Left kidney (tissue), 2 donors: Measurements from ENCODE around the gene OR9Q1. TPM values are rescaled to one million over a fixed set of nuclear protein-coding genes. Genes with fewer than 3 reads are reported as not detected.
"Not testable (repeated sequence)": the region's sequence is repeated elsewhere in the genome, so short reads cannot be mapped to it uniquely, and the experiment has no call there.

Experiments
- DNase-seq: peaks from one replicate; pipeline ENCODE4 v3.0.0-alpha.2; 2013
- polyA plus RNA-seq: library from polyadenylated mRNA; unstranded; fragments of 120-200 nt; gene quantifications from one replicate; pipeline ENCODE4 v1.2.1, GENCODE V29; 2013; ENCODE audit not compliant: insufficient read length

OR9Q1 gene
- polyA plus RNA-seq, 1 donor, result not detected

DNA sequence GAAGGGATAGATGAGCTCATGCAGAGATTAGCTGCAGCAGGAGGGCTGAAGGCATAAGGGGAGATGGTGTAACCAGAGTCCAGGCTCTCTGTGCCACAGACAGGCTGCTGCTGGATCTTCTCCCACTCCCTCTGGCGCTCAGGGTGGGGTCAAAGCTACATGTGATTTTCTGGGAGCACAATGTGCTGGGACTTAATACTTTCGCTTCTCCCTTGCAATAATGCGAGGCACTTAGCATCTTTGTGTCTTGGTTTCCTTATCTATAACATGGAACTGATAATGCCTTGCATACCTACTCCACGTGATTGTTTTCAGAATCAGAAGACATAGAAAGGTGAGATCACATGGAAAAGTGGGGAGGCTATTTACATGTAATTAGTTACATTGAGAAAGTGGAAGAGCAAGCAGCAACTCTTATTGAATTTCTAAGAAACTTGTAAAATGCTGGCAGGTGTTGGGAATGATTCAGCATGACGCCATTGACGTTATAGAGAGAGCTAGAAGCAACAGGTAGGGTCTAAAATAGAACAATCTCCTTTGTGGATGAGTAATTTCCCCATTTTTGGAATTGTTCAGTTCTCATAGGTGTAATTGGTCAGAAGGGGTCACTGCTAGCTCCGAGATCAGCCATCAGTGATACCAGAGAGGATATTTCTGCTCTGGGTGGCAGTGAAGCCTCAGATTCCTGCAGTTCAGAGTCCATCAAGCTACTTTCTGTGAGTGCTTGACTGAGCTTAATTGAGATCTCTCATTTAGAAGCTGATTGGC, 109.8 kb downstream of the OR9Q1 start:
- no peak for DNase-seq

DNA sequence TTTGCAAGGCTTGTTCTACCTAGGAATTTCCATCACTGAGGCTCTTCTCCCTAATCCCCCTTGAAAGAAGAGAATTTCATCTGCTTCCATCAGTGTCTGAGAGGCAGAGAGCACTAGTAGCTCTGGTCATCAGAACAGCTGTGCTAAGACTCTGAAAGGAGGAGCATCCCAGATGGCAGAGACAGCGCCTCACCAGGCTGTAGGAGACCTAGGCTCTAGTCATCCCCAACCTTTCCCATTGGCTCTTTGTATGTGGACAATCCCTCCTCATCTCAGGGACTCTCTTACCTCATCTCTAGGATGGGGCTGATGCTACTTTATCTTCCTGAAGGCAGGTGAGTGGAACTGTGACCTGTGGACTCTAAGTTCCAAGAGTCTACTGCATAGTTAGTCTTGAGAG, 110.5 kb downstream of the OR9Q1 start:
- no peak for DNase-seq

DNA sequence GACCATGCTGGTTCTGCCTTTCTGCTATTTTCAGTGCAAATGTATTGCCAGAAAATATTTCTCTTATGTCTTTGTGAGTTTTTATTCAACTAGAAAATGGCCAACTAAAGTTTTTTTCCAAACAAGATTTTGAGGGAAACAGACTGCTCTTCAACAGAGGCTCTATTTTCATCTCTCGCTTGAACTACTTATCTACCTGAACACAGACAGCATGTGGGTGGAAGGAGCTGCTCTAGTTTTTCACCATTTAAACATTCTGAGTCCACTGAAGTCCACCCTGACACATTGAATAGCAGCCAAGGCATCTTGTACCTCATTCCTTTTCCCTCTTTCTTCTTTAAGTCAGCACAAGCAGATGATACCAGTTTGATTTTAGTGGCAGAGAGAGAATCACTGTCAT, 111.5 kb downstream of the OR9Q1 start:
- DNase-seq, result no peak

DNA sequence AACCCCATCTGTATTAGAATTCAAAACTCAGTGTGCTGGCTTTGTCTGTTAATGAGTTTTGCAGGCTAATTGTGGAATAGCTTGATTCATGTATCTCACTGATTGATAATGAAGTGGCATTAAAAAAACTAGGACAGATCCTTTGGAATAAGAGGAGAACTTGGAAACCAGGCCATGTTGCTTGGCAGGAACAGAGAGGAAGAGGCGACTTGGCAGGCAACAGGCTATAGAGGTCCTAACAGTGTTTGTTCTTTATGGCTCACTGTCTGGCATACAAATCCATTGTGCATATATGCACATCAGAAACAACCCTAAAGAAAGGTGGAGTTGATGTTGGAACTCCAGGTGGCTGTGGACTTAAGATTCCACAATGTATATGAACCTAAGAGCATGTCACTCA, 119.1 kb downstream of the OR9Q1 start:
- no peak for DNase-seq

DNA sequence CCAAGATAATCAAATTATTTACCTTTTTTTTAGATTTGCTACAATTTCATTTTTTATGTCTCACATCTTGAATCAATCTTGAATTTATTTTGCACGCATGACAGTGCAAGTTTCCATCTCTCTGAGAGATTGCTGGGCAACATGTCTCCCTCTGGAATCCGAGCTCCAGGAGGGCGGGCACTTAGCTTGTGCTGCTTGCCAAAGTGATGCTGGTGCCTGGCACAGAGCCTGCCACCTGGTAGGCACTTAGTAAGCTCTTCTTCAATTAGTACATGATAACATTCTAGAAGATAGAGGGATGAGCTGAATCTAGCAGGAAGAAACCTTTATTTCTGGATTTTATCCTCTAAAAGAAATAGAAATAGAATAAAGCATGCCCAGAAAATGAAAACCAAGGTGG, 129.1 kb downstream of the OR9Q1 start:
- no peak for DNase-seq

DNA sequence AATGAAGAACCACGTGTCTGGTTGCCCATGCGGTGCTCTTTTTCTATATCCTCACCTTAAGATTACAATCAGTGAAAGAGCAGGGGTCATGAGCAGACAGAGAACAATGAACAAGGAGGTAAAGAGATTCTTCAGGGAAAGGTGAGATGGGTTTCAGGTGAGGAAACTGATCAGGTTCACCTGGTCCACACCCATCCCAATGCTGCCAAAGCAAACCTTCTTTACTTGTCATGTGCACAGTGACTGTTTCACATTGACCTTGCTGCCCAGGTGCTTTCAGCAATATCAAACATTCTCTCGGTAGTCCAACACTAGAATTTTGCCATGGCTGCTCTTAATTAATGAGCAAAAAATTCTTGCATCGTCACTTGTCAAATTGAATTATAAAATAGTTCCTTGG, 140.7 kb downstream of the OR9Q1 start:
- no peak for DNase-seq

DNA sequence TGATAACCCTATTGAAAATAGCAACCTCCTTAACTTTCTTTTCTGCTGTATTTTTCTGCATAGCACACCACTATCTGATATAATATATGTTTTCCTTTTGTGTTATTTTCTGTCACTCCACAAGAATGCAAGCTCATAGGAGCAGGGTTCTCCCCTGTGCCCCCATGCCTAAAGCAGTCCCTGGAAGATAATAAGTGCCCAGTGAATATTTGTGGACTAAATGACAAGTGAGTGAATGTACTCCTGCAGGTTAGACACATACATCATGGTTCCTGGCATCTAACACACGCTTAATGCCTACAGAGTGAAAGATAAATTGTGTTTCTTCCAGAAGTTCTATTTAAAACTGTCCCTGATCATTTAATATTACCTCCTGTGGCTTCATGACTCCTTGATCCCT, 141.3 kb downstream of the OR9Q1 start:
- DNase-seq, result no peak

DNA sequence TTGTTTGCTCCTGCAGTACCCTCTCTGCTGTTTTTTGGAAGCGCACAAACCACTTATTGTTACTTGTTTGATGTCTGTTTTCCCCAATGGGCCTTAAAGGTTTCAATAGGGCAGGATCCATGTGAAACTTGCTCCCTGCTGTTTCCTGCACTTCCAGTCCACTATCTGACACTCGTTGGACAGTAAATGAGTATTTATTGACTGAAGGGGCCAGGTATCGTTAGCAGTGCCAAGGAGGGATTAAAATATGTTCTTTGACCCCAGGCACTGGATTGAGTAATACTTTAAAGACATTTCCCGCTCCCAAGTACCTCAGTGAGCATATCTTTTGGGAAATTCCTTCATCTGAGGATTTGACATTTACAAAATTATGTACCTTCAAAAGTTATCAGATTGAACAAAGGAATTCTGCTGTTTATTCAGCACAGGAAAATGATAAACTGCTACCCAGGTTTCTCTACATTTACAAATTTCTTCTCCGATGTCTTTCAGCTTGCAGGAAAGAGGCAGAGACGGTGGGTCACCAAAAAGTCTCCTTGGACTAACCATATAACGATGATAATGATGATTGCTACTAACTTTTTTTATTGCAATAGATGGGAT, 141.9 kb downstream of the OR9Q1 start:
- DNase-seq, result no peak

DNA sequence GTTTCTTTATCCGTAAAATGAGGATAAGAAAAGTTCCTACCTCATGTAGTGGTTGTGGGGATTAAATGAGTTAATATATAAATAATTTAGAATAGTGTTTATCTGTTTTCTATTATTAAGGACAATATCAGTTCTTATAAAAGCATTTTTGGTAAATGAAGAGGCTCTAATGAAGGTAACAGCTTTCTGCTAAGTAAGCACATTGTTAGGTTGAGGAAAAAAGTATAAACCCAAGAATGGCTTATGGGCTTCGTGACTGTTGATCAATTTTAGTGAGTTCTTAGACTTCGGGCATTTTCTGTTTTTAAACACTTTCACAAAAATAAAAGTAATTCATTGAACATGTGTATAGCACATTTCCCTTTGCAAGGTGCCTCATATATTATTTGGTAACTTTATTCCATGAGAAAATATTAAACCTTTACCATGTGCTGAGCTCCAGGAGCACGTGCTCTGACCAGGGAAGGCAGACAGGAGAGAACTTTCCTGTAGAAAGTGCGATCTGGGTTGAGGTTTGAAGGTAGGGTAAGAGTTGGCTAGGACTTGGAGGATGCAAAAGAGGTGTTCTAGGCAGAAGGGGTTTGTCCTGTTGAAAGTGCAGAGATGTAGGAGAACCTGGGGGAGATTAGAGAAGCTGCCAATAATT, 153.9 kb downstream of the OR9Q1 start:
- DNase-seq, result no peak

DNA sequence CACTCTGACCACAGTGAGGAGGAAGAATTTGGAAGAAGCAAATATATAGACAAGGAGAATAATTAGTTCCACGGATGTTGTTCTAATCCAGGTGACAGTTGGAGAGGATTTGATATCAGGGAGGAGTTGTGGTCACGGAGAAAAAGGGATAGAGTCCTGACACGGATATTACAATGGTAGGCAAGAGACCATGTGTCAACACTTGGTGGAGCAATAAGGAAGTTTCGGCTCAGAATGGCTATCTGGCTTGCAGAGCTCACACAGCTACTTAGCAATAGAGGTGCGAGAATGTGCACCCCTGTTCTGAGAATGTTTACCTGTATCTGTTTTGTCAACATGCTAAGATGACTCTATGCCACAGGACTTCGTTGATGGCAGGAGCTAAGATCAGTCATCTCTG, 154.8 kb downstream of the OR9Q1 start:
- no peak for DNase-seq

DNA sequence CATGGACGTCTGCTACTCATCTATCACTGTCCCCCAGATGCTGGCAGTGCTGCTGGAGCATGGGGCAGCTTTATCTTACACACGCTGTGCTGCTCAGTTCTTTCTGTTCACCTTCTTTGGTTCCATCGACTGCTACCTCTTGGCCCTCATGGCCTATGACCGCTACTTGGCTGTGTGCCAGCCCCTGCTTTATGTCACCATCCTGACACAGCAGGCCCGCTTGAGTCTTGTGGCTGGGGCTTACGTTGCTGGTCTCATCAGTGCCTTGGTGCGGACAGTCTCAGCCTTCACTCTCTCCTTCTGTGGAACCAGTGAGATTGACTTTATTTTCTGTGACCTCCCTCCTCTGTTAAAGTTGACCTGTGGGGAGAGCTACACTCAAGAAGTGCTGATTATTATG, 156.0 kb downstream of the OR9Q1 start:
- no peak for DNase-seq

DNA sequence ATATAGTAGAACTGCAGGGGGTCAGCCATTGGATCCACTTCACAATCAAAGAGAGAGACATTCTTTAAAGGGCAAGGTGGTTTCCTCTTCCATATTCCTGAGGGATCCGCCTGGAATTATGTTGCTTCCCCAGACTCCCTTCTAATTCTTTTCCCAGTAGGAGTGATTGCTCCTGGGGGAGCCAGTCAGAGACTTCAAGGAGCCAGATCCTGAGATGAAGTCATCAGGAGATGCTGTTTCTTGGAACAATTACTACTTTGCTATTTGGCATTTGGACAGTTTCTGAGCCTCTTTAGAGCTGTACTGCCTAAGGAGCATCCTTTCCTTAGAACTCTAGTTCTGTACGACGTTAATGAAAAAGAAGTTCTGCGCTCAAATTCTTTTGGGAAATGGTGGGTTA, 163.3 kb downstream of the OR9Q1 start:
- DNase-seq, result no peak

DNA sequence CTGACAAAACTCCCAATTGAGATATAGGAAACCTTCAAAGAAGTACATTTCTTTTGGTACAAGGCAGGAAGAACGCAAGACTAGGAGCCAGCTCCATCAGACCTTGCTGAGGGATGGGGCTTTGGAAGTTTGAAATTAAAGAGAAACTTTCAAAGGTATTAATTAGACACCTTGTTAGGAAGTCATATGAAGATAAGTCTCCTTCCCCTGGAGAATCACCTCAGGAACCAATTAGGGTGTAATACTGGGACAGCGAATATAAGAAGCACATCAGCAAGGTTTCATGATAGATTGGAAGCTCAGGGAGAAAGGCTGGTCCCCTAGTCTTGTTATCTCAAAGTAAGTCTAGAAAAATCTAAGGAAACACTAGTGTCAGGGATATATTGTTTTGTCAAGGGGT, 165.1 kb downstream of the OR9Q1 start, which contains the start of gene OR9Q2:
Gene OR9Q2, plus strand, starts transcription at position 301 of the 400 bp plus-strand sequence. CDS start 1,421 bp downstream, outside the sequence.
- no peak for DNase-seq

DNA sequence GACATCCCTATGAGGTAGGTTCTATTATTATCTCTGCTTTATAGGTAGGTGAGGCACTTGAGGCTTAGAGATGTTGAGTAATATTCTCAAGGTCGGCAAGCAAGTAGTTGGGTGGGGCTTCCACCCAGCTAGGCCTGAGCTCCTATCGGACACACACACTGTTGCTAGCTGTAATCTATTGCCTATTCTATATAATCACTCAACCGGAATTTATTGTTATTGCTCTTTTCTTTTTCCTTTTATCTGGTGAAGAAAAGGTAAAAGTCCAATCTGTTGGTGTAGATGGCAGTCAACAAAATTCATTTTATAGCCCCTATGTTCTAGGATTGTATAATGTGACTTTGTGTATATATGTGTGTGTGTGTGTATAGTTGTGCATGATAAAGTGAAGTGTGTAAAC, 168.5 kb downstream of the OR9Q1 start:
- no peak for DNase-seq

DNA sequence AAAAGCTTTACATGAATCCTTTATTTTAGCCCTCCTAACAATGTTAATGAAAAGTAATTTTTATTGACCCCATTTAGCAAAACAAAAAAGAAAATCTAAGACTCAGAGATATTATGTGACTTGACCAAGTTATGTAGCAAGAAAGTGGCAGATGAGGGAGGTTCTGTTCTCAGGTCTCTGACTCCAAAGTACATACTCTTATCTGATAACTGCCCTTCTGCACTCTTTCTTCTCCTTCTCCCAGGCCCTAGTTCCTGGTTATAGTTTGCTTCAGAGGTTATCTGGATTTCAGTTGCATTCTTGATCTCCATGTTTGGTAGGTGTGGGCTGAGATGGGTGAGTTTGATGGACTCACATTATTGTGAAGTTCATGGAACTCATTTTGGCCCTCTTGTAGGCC, 169.7 kb downstream of the OR9Q1 start:
- DNase-seq, result no peak

DNA sequence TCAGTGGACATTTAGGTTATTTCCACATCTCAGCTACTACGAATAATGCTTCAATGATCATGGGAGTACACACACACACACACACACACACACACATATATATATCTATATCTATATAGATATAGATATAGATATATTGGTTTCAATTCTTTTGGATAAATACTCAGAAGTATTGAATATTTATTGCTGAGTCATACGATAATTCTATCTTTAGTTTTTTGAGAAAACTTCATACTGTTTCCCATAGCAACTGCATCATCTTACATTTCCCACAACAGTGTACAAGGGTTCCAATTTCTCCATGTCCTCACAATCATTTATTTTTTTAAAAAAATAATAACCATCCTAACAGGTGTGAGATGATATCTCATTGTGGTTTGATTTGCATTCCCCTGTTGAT, 172.3 kb downstream of the OR9Q1 start:
- no peak for DNase-seq

DNA sequence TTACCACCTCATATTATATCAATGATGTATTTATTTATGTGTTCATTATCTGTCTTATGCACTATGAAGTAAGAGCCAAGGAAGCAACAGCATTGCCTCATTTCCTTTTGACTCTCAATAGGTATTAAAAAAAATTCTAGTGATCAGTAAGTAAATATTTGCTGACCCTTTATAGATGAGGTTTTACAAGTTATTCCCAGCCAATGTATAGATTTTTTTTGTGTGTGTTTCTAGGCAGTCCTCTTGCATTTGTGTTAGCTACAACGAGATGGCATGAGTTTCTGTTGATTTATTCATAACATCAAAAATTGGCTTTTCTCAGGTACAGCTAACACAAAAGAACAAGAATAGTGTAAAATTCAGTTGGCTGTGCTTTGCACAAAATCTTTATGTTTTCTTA, 175.6 kb downstream of the OR9Q1 start:
- DNase-seq, result no peak

DNA sequence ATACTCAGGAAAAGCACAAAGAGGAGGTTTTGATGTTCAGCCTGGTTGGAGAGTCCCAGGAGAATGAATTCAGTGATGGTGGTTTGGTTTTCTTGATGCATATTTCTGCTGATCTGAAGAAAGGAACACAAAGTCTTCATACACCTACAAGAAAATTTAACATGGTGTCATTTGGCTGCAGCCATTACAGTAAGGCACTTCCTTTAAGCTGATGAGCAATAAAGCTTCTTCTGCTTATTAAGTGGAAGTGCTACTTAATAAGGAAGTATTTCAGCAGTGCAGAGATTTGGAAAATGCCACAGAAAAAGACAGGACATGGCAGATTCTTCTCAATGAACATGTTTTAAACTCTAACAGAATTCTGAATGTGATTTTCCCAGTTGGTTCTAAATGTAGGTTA, 180.4 kb downstream of the OR9Q1 start, which contains the start of gene OR1S2:
Gene OR1S2, minus strand, starts transcription at position 101 of the 400 bp plus-strand sequence. Its CDS starts 0 bp downstream, at position 101.
- DNase-seq, result no peak

DNA sequence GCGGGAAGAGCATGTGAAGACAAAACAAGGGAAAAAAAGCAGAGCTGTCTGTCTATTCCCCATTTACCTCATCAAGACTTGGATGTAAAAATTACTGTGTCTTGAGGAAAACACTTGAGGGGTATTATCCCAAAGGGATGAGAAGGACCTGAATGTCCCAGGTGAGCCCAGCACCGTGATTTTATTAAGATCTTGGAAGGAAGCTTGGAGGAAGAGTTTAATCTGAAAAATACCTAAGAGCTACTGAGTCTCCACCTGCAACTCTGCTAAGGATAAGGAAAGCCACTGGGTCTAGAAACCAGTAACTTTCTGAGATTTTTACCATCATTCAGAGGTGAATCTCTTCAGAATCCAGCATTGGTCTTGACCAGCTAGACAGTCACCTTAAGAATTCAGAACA, 188.7 kb downstream of the OR9Q1 start, which contains the start of gene OR1S1:
Gene OR1S1, plus strand, starts transcription at position 301 of the 400 bp plus-strand sequence.
- DNase-seq, result not testable (repeated sequence)

DNA sequence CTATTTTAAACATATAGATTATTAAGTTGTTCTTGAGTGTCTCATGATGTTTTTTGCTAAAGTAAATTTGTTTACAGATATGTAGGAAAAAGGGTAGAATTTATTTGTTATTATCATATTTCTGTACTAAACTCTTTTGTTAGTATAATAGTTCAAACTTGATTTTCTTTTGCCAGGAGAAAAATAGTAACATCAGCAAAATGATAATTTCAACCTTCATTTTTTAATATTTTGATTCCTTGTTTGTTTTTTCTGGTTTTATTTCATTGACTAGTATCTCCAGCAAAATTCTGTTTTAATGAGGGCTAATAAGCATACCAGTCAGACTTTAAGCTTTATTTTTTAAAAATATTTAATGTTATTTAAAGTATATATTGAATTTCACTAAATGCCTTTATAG, 192.8 kb downstream of the OR9Q1 start:
- DNase-seq, result no peak

DNA sequence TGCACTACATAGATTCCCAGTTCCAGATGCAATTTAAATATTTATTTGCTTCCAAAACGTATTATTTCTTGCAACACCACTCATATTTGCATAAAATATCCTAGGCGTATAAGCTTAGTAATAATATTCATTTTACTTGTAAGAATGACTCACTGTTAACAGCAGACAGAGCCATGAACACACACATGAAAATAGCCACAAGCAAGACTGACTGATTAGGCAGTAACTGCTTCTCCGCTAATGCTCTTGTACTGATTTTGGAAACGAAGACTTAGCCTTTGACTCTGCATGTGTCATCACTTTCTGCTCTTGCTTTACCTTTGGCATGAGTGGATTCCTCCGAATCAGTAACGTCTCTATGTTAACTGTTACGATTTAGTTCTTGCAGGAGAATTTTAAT, 199.0 kb downstream of the OR9Q1 start:
- DNase-seq, result no peak

DNA sequence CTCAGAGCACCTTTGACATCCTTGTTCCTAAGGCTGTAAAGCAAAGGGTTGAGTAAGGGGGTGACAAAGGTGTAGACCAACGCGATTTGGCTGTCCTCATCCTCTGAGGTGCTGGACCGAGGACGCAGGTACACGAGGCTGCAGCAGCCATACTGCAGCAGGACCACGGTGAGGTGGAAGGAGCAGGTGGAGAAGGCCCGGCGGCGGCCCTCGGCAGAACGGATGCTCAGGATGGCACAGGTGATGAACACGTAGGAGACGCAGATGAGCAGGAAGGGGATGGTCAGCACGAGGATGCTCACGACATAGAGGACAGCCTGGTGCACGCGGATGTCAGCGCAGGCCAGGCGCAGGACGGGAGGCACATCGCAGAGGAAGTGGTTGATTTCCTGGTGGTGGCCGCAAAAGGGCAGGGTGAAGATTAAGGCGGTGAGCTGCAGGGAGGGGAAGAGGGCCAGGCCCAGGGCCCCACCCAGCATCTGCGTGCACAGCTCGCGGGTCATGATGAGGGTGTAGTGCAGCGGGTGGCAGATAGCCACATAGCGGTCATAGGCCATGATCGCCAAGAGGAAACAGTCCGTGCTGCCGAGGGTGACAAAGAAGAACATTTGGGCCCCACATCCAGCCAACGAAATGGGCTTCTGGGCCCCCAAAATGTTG, 204.4 kb downstream of the OR9Q1 start:
- DNase-seq, result no peak
